WTC11 (cell line): ENCODE data around the gene SERPINB1.

ENCODE experiments used
- CREB1 ChIP-seq: sonication (generic); formaldehyde crosslinking; IDR thresholded peaks from 2 replicates; pipeline ENCODE4 v1.8.0; 2023; ENCODE audit warnings: mild to moderate bottlenecking, missing genetic modification reagents
- FOXK1 ChIP-seq: sonication (generic); formaldehyde crosslinking; IDR thresholded peaks from 2 replicates; pipeline ENCODE4 v1.8.0; 2022; ENCODE audit warnings: mild to moderate bottlenecking, moderate library complexity, missing genetic modification reagents
- JUN ChIP-seq: sonication (generic); formaldehyde crosslinking; IDR thresholded peaks from 2 replicates; pipeline ENCODE4 v1.8.0; 2023; ENCODE audit warnings: mild to moderate bottlenecking, missing genetic modification reagents
- ZNF121 ChIP-seq: sonication (generic); formaldehyde crosslinking; IDR thresholded peaks from 2 replicates; pipeline ENCODE4 v1.8.0; 2023; ENCODE audit warnings: missing genetic modification reagents
- TF ChIP-seq, protein P1 (sequence below): sonication (generic); formaldehyde crosslinking; IDR thresholded peaks from 2 replicates; pipeline ENCODE4 v1.8.1; 2023; ENCODE audit warnings: mild to moderate bottlenecking, missing genetic modification reagents, moderate library complexity
- TF ChIP-seq, protein P2 (sequence below): fragments of 200-600 bp; IDR thresholded peaks from 2 replicates; pipeline ENCODE4 v1.8.0; 2022; ENCODE audit warnings: antibody characterized with exemption
- TF ChIP-seq, protein P3 (sequence below): sonication (generic); formaldehyde crosslinking; IDR thresholded peaks from 2 replicates; pipeline ENCODE4 v1.8.1; 2022; ENCODE audit warnings: low read depth, missing genetic modification reagents, borderline replicate concordance
- TF ChIP-seq, protein P4 (sequence below): sonication (generic); formaldehyde crosslinking; IDR thresholded peaks from 2 replicates; pipeline ENCODE4 v1.8.0; 2022; ENCODE audit warnings: mild to moderate bottlenecking, missing genetic modification reagents

DNA sequence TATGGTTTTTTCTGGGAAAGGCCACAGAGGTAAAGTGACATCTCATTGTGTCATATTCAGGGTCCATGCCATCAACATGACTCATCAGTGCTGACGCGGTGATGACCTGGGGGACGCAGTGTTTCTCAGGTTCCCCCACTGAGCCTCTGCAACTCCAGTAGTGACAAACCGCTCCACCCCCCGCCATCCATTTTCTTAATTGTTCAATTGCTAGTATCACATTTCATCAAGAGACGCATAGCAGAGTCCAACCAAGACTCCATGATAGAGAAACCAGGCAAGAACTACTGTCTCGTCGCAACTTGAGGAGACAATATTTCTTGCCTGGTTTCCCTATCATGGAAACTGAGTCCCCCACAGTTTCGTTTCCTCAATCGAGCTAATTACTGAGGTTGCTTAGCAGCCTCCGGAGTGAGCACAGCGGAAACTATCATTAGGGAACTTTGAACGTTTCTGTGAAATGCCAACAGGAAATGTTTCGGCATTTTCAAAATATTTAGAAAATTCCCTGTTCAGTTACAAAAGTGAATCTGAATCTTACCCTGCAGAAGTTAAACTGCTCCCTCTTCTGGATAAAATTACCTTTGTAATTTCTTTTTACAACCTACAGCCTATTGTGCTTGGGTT, 12.2 kb upstream of the SERPINB1 start:
- TF ChIP-seq JUN (CRISPR knock-in tag) (no peak), ZNF121 (CRISPR knock-in tag) (no peak), FOXK1 (no peak), CREB1 (no peak)
- TF ChIP-seq, protein P1, sequence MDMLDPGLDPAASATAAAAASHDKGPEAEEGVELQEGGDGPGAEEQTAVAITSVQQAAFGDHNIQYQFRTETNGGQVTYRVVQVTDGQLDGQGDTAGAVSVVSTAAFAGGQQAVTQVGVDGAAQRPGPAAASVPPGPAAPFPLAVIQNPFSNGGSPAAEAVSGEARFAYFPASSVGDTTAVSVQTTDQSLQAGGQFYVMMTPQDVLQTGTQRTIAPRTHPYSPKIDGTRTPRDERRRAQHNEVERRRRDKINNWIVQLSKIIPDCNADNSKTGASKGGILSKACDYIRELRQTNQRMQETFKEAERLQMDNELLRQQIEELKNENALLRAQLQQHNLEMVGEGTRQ (CRISPR knock-in tag), result no peak
- TF ChIP-seq, protein P2, sequence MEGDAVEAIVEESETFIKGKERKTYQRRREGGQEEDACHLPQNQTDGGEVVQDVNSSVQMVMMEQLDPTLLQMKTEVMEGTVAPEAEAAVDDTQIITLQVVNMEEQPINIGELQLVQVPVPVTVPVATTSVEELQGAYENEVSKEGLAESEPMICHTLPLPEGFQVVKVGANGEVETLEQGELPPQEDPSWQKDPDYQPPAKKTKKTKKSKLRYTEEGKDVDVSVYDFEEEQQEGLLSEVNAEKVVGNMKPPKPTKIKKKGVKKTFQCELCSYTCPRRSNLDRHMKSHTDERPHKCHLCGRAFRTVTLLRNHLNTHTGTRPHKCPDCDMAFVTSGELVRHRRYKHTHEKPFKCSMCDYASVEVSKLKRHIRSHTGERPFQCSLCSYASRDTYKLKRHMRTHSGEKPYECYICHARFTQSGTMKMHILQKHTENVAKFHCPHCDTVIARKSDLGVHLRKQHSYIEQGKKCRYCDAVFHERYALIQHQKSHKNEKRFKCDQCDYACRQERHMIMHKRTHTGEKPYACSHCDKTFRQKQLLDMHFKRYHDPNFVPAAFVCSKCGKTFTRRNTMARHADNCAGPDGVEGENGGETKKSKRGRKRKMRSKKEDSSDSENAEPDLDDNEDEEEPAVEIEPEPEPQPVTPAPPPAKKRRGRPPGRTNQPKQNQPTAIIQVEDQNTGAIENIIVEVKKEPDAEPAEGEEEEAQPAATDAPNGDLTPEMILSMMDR, result no peak
- TF ChIP-seq, protein P3, sequence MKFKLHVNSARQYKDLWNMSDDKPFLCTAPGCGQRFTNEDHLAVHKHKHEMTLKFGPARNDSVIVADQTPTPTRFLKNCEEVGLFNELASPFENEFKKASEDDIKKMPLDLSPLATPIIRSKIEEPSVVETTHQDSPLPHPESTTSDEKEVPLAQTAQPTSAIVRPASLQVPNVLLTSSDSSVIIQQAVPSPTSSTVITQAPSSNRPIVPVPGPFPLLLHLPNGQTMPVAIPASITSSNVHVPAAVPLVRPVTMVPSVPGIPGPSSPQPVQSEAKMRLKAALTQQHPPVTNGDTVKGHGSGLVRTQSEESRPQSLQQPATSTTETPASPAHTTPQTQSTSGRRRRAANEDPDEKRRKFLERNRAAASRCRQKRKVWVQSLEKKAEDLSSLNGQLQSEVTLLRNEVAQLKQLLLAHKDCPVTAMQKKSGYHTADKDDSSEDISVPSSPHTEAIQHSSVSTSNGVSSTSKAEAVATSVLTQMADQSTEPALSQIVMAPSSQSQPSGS (CRISPR knock-in tag), result no peak
- TF ChIP-seq, protein P4, sequence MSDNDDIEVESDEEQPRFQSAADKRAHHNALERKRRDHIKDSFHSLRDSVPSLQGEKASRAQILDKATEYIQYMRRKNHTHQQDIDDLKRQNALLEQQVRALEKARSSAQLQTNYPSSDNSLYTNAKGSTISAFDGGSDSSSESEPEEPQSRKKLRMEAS (CRISPR knock-in tag), result no peak
